ENCODE data around the gene PSPC1.
"Not testable (repeated sequence)": the region's sequence is repeated elsewhere in the genome, so short reads cannot be mapped to it uniquely, and the experiment has no call there.

PSPC1 gene

DNA sequence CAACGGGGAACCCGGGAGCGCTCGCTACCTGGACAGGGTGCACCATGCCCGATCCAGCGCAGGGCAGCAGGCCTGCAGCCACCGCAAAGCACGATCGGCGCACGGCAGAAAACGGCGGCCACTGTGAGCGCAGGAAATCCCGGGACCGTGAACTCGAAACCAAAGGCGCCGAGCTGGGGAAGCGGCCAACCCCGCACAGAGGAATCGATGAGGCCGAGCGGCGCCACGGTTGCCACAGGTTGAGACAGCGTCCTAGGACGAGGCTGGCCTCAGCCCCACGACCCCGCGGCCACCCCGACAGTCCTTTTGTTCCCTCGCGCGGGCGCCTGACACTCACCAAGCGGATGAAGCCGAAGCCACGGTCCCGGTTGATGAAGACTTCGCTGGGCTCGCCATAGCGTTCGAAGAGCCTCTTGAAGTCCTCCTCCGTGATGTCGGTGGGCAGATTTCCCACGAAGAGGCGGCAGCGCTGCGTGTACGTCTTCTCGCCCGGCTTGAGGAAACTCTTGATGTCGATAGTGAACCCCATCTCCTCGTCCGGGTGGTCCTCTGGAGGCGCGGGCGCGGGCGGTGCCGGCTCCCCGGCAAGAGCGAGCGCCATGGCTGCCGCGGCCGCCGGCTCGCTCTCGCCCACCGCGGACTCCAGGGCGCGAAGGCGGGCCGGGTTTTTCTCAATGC, 557 bp downstream of the PSPC1 start:
- DNase-seq (ENCODE audit: extremely low read depth, low read depth): no peak
- peak overlapping the region; percentile 96 for H3K4me3 ChIP-seq (replicated peaks; ENCODE audit: low read depth, low read length)
- TF ChIP-seq, protein P1, sequence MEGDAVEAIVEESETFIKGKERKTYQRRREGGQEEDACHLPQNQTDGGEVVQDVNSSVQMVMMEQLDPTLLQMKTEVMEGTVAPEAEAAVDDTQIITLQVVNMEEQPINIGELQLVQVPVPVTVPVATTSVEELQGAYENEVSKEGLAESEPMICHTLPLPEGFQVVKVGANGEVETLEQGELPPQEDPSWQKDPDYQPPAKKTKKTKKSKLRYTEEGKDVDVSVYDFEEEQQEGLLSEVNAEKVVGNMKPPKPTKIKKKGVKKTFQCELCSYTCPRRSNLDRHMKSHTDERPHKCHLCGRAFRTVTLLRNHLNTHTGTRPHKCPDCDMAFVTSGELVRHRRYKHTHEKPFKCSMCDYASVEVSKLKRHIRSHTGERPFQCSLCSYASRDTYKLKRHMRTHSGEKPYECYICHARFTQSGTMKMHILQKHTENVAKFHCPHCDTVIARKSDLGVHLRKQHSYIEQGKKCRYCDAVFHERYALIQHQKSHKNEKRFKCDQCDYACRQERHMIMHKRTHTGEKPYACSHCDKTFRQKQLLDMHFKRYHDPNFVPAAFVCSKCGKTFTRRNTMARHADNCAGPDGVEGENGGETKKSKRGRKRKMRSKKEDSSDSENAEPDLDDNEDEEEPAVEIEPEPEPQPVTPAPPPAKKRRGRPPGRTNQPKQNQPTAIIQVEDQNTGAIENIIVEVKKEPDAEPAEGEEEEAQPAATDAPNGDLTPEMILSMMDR (IDR thresholded peaks at IDR 0.05; ENCODE audit: low read depth, low read length, missing control alignments): no peak

DNA sequence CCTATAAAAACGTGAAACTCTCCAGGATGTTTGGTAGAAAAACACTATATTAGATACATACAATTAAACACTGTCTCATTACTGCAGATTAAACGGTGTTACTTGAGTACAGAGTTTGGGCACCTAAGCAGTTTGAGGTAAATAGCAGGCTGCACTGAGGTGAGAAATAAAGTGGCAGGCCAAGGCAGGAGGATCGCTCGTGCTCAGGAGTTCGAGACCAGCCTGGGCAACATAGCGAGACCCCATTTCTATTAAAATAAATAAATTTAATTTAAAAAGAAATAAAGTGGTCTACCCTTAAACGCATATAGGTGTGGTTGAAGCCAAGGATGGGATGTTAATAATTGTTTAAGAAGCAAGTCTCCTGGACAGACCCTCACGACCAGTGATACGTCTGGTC, 1.2 kb downstream of the PSPC1 start:
- TF ChIP-seq, protein P1 (IDR thresholded peaks at IDR 0.05; ENCODE audit: low read depth, low read length, missing control alignments): no peak
- no peak for DNase-seq (ENCODE audit: extremely low read depth, low read depth)
- peak overlapping the region; percentile 96 for H3K4me3 ChIP-seq (replicated peaks; ENCODE audit: low read depth, low read length)

DNA sequence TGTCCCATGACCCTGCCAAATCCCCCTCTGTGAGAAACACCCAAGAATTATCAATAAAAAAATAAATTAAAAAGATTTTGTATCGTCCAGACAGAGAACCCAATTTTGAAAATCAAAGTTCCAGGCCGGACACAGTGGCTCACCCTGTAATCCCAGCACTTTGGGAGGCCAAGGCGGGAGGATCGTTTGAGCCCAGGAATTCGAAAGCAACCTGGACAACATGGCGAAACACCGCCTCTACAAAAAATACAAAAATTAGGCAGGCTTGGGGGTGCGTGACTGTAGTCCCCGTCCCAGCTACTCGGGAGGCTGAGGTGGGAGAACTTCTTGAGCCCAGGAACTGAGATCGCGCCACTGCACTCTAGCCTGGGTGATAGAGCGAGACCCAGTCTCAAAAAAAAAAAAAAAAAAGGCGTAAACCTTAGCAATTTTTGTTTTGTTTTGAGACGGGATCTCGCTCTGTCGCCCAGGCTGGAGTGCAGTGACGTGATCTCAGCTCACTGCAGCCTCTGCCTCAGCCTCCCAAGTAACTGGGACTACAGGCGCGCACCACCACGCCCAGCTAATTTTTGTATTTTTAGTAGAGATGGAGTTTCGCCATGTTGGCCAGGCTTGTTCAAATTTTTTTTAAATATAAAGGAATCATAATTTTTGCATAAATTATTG, 1.9 kb downstream of the PSPC1 start:
- DNase-seq (ENCODE audit: extremely low read depth, low read depth): not testable (repeated sequence)
- peak overlapping the region; percentile 96 for H3K4me3 ChIP-seq (replicated peaks; ENCODE audit: low read depth, low read length)

DNA sequence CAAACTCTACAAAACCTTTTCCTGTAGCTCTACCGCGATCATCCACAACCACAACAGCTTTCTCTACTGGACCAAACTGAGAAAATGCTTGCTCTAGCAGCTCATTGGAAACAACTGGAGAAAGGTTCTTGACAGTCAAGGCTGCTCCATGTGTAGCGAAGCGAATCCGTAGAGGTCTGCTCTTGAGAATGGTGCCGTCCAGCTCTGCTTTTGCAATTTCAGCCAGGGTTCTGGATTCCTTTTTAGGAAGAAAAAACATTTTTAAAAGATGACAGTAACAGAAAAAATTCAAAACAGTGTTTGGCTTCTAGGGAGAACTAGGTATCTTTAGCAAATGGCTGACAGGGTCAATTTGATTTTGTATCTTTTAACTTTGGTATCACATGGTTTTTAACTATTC, 10.4 kb downstream of the PSPC1 start:
- TF ChIP-seq, protein P1 (IDR thresholded peaks at IDR 0.05; ENCODE audit: low read depth, low read length, missing control alignments): no peak
- H3K4me3 ChIP-seq (replicated peaks; ENCODE audit: low read depth, low read length): no peak overlapping the region
- DNase-seq (ENCODE audit: extremely low read depth, low read depth): no peak

DNA sequence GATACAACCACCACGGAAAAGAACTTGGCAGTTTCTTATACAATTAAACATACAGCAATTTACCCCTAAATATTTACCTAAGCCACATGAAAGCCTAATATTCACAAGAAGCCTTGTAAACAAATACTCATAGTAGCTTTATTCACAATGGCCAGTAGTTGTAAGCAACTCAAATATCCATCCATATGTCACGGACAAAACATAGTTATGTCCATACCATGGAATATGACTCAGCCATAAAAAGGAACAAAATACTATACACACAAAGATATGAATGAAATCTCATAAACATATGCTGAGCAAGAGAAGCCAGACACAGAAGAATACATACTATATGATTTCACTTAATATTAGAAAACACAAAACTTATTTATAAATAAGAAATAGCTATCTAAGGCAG, 12.9 kb downstream of the PSPC1 start:
- no peak overlapping the region for H3K4me3 ChIP-seq (replicated peaks; ENCODE audit: low read depth, low read length)
- TF ChIP-seq, protein P1 (IDR thresholded peaks at IDR 0.05; ENCODE audit: low read depth, low read length, missing control alignments): no peak
- DNase-seq (ENCODE audit: extremely low read depth, low read depth): no peak

DNA sequence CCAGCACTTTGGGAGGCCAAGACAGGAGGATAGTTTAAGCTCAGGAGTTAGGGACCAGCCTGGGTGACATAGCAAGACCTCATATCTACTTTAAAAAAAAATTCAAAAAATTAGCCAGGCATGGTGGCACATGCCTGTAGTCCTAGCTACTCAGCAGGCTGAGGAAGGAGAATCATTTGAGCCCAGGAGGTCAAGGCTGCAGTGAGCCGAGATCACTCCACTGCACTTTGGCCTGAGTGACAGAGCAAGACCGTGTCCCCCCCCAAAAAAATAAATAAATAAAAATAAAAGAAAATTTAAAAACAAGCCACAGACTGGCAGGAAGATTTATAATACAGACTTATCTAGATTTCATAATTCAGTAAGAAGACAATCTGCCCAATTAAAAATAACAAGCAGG, 14.8 kb downstream of the PSPC1 start:
- no peak for DNase-seq (ENCODE audit: extremely low read depth, low read depth)
- H3K4me3 ChIP-seq (replicated peaks; ENCODE audit: low read depth, low read length): no peak overlapping the region
- TF ChIP-seq, protein P1 (IDR thresholded peaks at IDR 0.05; ENCODE audit: low read depth, low read length, missing control alignments): no peak

DNA sequence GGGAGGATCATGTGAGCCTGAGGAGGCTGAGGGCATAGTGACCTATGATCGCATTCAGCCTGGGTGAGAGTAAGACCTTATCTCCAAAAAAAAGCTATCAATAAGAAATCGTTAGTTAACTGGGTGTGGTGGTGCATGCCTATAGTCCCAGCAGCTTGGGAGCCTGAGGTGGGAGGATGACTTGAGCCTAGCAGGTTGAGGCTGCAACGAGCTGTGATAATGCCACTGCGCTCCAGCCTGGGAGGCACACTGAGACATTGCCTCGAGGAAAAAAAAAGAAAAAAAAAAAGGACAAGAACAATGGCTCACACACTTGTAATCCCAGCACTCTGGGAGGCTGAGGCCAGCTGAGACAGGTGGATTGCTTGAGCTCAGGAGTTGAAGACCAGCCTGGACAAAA, 16.2 kb downstream of the PSPC1 start:
- no peak overlapping the region for H3K4me3 ChIP-seq (replicated peaks; ENCODE audit: low read depth, low read length)
- no peak for DNase-seq (ENCODE audit: extremely low read depth, low read depth)
- TF ChIP-seq, protein P1 (IDR thresholded peaks at IDR 0.05; ENCODE audit: low read depth, low read length, missing control alignments): no peak
